Neural progenitor cell (in vitro differentiated cells): ENCODE data around the gene AKR1A1.

ENCODE experiments used
- EZH2 ChIP-seq: fragments of 200-600 bp; sonication (generic); IDR thresholded peaks from 2 replicates; pipeline ENCODE4 v1.6.1; 2017; ENCODE audit warnings: antibody characterized with exemption, mild to moderate bottlenecking, moderate library complexity
- EZH2phosphoT487 ChIP-seq: fragments of 200-600 bp; sonication (generic); IDR thresholded peaks from 2 replicates; pipeline ENCODE4 v1.6.1; 2017; ENCODE audit warnings: antibody characterized with exemption
- TF ChIP-seq, protein P1 (sequence below): fragments of 200-600 bp; sonication (generic); IDR thresholded peaks from 2 replicates; pipeline ENCODE4 v1.5.1; 2017; ENCODE audit warnings: antibody characterized with exemption, mild to moderate bottlenecking

DNA sequence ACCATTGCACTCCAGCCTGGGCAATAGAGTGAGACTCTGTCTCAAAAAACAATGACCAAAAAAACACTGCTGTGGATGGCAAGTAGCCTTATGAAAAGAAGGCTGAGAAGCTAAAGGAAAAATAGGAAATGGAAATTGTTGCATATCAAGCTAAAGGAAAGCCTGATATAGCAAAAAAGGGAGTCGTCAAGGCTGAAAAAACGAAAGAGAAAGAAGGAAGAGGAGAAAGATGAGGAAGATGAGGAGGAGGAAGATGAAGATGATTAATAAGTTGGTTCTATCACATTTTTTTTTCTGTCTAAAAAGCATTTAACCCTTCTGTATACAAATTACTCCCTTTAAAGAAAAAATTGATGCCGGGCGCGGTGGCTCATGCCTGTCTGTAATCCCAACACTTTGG, 18.8 kb upstream of the AKR1A1 start:
- TF ChIP-seq, protein P1, sequence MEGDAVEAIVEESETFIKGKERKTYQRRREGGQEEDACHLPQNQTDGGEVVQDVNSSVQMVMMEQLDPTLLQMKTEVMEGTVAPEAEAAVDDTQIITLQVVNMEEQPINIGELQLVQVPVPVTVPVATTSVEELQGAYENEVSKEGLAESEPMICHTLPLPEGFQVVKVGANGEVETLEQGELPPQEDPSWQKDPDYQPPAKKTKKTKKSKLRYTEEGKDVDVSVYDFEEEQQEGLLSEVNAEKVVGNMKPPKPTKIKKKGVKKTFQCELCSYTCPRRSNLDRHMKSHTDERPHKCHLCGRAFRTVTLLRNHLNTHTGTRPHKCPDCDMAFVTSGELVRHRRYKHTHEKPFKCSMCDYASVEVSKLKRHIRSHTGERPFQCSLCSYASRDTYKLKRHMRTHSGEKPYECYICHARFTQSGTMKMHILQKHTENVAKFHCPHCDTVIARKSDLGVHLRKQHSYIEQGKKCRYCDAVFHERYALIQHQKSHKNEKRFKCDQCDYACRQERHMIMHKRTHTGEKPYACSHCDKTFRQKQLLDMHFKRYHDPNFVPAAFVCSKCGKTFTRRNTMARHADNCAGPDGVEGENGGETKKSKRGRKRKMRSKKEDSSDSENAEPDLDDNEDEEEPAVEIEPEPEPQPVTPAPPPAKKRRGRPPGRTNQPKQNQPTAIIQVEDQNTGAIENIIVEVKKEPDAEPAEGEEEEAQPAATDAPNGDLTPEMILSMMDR, result no peak
- TF ChIP-seq EZH2 (no peak), EZH2phosphoT487 (no peak)
